IMR-90 (cell line): ENCODE measurements around the gene OSTC. TPM values are rescaled to one million over a fixed set of nuclear protein-coding genes. Genes with fewer than 3 reads are reported as not detected.

Experiments
- ATAC-seq: fragments of 200-7000 bp; cut with Tn5 transposase; 2 replicates; pipeline ENCODE4 v1.9.1; 2020; ENCODE audit warnings: low read depth, mild to moderate bottlenecking, moderate library complexity
- BruUV-seq: library from RNA; stranded (reverse); fragments of 400-500 nt; replicated peaks from 2 replicates; lab custom pipeline; 2021; lab: Mats Ljungman, UMichigan
- CTCF ChIA-PET: fragments of 300-600 bp; formaldehyde crosslinking; extraction: SDS; loops from one replicate; lab custom pipeline; 2021; ENCODE audit warnings: antibody characterized with exemption; lab: Yijun Ruan, JAX
- POLR2A ChIA-PET: fragments of 300-600 bp; sonication (Branson Sonifier 250); formaldehyde crosslinking; loops from one replicate; lab custom pipeline; 2022; ENCODE audit warnings: antibody characterized with exemption; ENCODE audit not compliant: unreplicated experiment; lab: Charles Lee
- DNase-seq: peaks from one replicate; pipeline ENCODE4 v3.0.0; 2013
- H2AFZ ChIP-seq: replicated peaks from 2 replicates; pipeline ENCODE3; 2013; ENCODE audit warnings: low read length, mild to moderate bottlenecking; ENCODE audit not compliant: poor library complexity
- H2AK5ac ChIP-seq: 2 replicates; pipeline ENCODE4 v1.6.1; 2013; ENCODE audit warnings: low read depth, low read length, inconsistent platforms
- H2AK9ac ChIP-seq: replicated peaks from 2 replicates; pipeline ENCODE3; 2013; ENCODE audit warnings: mild to moderate bottlenecking, low read depth, low read length, moderate library complexity; ENCODE audit not compliant: poor library complexity
- H2BK120ac ChIP-seq: 2 replicates; pipeline ENCODE4 v1.6.1; 2013; ENCODE audit warnings: low read depth, low read length, inconsistent platforms
- H2BK15ac ChIP-seq: 3 replicates; pipeline ENCODE4 v1.6.1; 2013; ENCODE audit warnings: low read depth, low read length, inconsistent platforms
- H2BK20ac ChIP-seq: 2 replicates; pipeline ENCODE4 v1.6.1; 2013; ENCODE audit warnings: low read depth, mild to moderate bottlenecking, inconsistent platforms, low read length, moderate library complexity
- H2BK5ac ChIP-seq: 2 replicates; pipeline ENCODE4 v1.6.1; 2013; ENCODE audit warnings: mild to moderate bottlenecking, low read depth, low read length, inconsistent platforms; ENCODE audit not compliant: poor library complexity, severe bottlenecking
- H3K14ac ChIP-seq: replicated peaks from 2 replicates; pipeline ENCODE4 v1.6.1; 2013; ENCODE audit warnings: low read depth, low read length, inconsistent platforms
- H3K18ac ChIP-seq: 2 replicates; pipeline ENCODE4 v1.6.1; 2013; ENCODE audit warnings: low read depth, low read length, control low read depth
- H3K23ac ChIP-seq: 2 replicates; pipeline ENCODE4 v1.6.1; 2013; ENCODE audit warnings: low read depth, low read length, inconsistent platforms
- H3K27ac ChIP-seq: 2 replicates; pipeline ENCODE4 v1.5.1; 2013; ENCODE audit warnings: mild to moderate bottlenecking, control low read depth, low read length; ENCODE audit not compliant: insufficient read depth
- H3K27me3 ChIP-seq: 2 replicates; pipeline ENCODE4 v1.6.1; 2013; ENCODE audit warnings: low read length; ENCODE audit not compliant: control insufficient read depth, insufficient read depth
- H3K36me3 ChIP-seq: 2 replicates; pipeline ENCODE4 v1.6.1; 2013; ENCODE audit warnings: low read length, mixed read lengths; ENCODE audit not compliant: control insufficient read depth, insufficient read depth
- H3K4ac ChIP-seq: 2 replicates; pipeline ENCODE4 v1.6.1; 2013; ENCODE audit warnings: low read depth, low read length, inconsistent platforms
- H3K4me1 ChIP-seq: 2 replicates; pipeline ENCODE4 v1.6.1; 2013; ENCODE audit warnings: low read length, mixed read lengths; ENCODE audit not compliant: control insufficient read depth, insufficient read depth
- H3K4me2 ChIP-seq: 2 replicates; pipeline ENCODE4 v1.6.1; 2013; ENCODE audit warnings: low read depth, mild to moderate bottlenecking, control low read depth, low read length, moderate library complexity
- H3K4me3 ChIP-seq: 2 replicates; pipeline ENCODE4 v1.5.1; 2013; ENCODE audit warnings: low read depth, mild to moderate bottlenecking, control low read depth, low read length, moderate library complexity; ENCODE audit not compliant: insufficient read depth
- H3K56ac ChIP-seq: 2 replicates; pipeline ENCODE4 v1.6.1; 2013; ENCODE audit warnings: low read length, inconsistent platforms; ENCODE audit not compliant: insufficient read depth; ENCODE audit errors: extremely low read depth
- H3K79me1 ChIP-seq, 2 experiments: 2 replicates each; pipeline ENCODE4 v1.6.1; 2013; ENCODE audit warnings: low read length in 2 of 2, inconsistent platforms in 1 of 2, low read depth in 1 of 2
- H3K9ac ChIP-seq: 2 replicates; pipeline ENCODE4 v1.6.1; 2013; ENCODE audit warnings: low read depth, low read length, control low read depth
- H3K9me1 ChIP-seq: 2 replicates; pipeline ENCODE4 v1.6.1; 2013; ENCODE audit warnings: low read length, inconsistent platforms; ENCODE audit not compliant: insufficient read depth
- H3K9me3 ChIP-seq: 2 replicates; pipeline ENCODE4 v1.6.1; 2013; ENCODE audit warnings: low read length; ENCODE audit not compliant: control insufficient read depth, insufficient read depth
- H4K20me1 ChIP-seq: 2 replicates; pipeline ENCODE4 v1.6.1; 2013; ENCODE audit warnings: low read length, inconsistent platforms; ENCODE audit not compliant: insufficient read depth
- H4K5ac ChIP-seq: 2 replicates; pipeline ENCODE4 v1.6.1; 2013; ENCODE audit warnings: mild to moderate bottlenecking, low read depth, low read length, control low read depth
- H4K8ac ChIP-seq, 2 experiments: 2 replicates each; pipeline ENCODE4 v1.6.1; 2013; ENCODE audit warnings: low read depth in 2 of 2, low read length in 2 of 2, control low read depth in 1 of 2, inconsistent platforms in 1 of 2
- H4K91ac ChIP-seq: 2 replicates; pipeline ENCODE4 v1.6.1; 2013; ENCODE audit warnings: low read depth, low read length, inconsistent platforms; ENCODE audit not compliant: insufficient read depth
- BHLHE40 ChIP-seq: fragments of 150-350 bp; IDR thresholded peaks from 2 replicates; pipeline ENCODE4 v1.6.1; 2016; ENCODE audit warnings: mild to moderate bottlenecking, low read depth, low read length
- CEBPB ChIP-seq: IDR thresholded peaks from 2 replicates; pipeline ENCODE4 v1.6.1; 2012; ENCODE audit warnings: low read depth, low read length, improper control_type of control experiment
- CTCF ChIP-seq: conservative IDR thresholded peaks from 2 replicates; pipeline ENCODE4 v1.5.1; 2012; ENCODE audit warnings: mild to moderate bottlenecking, low read depth, low read length, improper control_type of control experiment
- ELK1 ChIP-seq: fragments of 150-350 bp; IDR thresholded peaks from 2 replicates; pipeline ENCODE4 v1.6.1; 2016; ENCODE audit warnings: low read depth, mild to moderate bottlenecking, low read length, moderate library complexity, borderline replicate concordance
- FOS ChIP-seq: fragments of 150-350 bp; IDR thresholded peaks from 2 replicates; pipeline ENCODE4 v1.6.1; 2016; ENCODE audit warnings: low read depth, low read length
- MAFK ChIP-seq: IDR thresholded peaks from 2 replicates; pipeline ENCODE4 v1.6.1; 2012; ENCODE audit warnings: low read depth, low read length, improper control_type of control experiment
- MAZ ChIP-seq: IDR thresholded peaks from 2 replicates; pipeline ENCODE4 v1.6.1; 2012; ENCODE audit warnings: low read depth, mild to moderate bottlenecking, low read length, improper control_type of control experiment, moderate library complexity, borderline replicate concordance
- MXI1 ChIP-seq: IDR thresholded peaks from 2 replicates; pipeline ENCODE4 v1.6.1; 2012; ENCODE audit warnings: low read depth, mild to moderate bottlenecking, low read length, moderate library complexity, borderline replicate concordance
- NFE2L2 ChIP-seq: fragments of 150-350 bp; IDR thresholded peaks from 2 replicates; pipeline ENCODE4 v1.6.1; 2016; ENCODE audit warnings: low read depth, mild to moderate bottlenecking, low read length
- POLR2A ChIP-seq: IDR thresholded peaks from 2 replicates; pipeline ENCODE4 v1.6.1; 2012; ENCODE audit warnings: mild to moderate bottlenecking, low read depth, low read length
- RCOR1 ChIP-seq: IDR thresholded peaks from 2 replicates; pipeline ENCODE4 v1.6.1; 2012; ENCODE audit warnings: mild to moderate bottlenecking, low read length, improper control_type of control experiment; ENCODE audit not compliant: insufficient replicate concordance
- SMC3 ChIP-seq: fragments of 150-350 bp; IDR thresholded peaks from 2 replicates; pipeline ENCODE4 v1.6.1; 2016; ENCODE audit warnings: low read depth, mild to moderate bottlenecking, antibody characterized with exemption, low read length, moderate library complexity
- USF2 ChIP-seq: fragments of 150-350 bp; IDR thresholded peaks from 2 replicates; pipeline ENCODE4 v1.6.1; 2017; ENCODE audit warnings: mild to moderate bottlenecking, antibody characterized with exemption, low read length, low read depth
- WGBS, 2 experiments: methylation state at CpG; one replicate each; pipeline versions ENCODE4 v1.1.5 to v1.1.7; 2013; ENCODE audit warnings: missing lambda C conversion rate in 2 of 2; ENCODE audit not compliant: insufficient read length in 1 of 2; ENCODE audit errors: extremely low coverage in 2 of 2; 5-methylcytosine and 5-hydroxymethylcytosine counted together
- dilution Hi-C: fragments of 300-500 bp; cut with HindIII; formaldehyde crosslinking; loops from one replicate; pipeline ENCODE4 v1.14.3; 2018; ENCODE audit warnings: low sequenced_read_pairs; ENCODE audit not compliant: unreplicated experiment
- in situ Hi-C: fragments of 300-500 bp; cut with MboI; formaldehyde crosslinking; loops from 3 replicates; pipeline ENCODE4 v1.14.3; 2019; ENCODE audit warnings: low sequenced_read_pairs, inconsistent platforms, mixed read lengths
- intact Hi-C: fragments of 100-400 bp; cut with micrococcal nuclease; formaldehyde crosslinking; loops from 2 replicates; pipeline ENCODE4 v1.10.0; 2022
- polyA plus RNA-seq, 3 experiments: library from polyadenylated mRNA; depleted of rRNA; stranded (reverse); fragments of >200 nt; gene quantifications; 2 replicates each; pipeline ENCODE4 v1.2.3, GENCODE V29; 2012; ENCODE audit warnings: low replicate concordance in 1 of 3
- total RNA-seq: library from RNA; depleted of rRNA; stranded (reverse); fragments of >200 nt; gene quantifications from 2 replicates; pipeline ENCODE4 v1.2.3, GENCODE V29; 2012

OSTC gene
- total and polyA plus RNA-seq, 2 of the 4 experiments (the other 2 are of a cell fraction): 173 to 13,576 TPM

- DNase-seq: no peak
- no peak overlapping the region for H4K91ac ChIP-seq
- no peak for ATAC-seq
- H3K36me3 ChIP-seq: peaks cover 24% of the 10 kb centered on the region
- intact Hi-C loops (no loop called here), dilution Hi-C loops (no loop called here), in situ Hi-C loops (no loop called here)
- H3K4me3 ChIP-seq: no peak overlapping the region
- H3K9ac ChIP-seq: no peak overlapping the region
- H4K8ac ChIP-seq: no peak overlapping the region
- peaks cover 12 to 25% of the 10 kb centered on the region in 2 experiments for H3K79me1 ChIP-seq
- H3K9me3 ChIP-seq: no peaks in the 10 kb centered on the region
- H3K56ac ChIP-seq: no peak overlapping the region
- H2BK5ac ChIP-seq: no peak overlapping the region
- TF ChIP-seq MAFK: no peak
- no peak for TF ChIP-seq NFE2L2
- no peak for TF ChIP-seq ELK1
- TF ChIP-seq RCOR1: no peak
- TF ChIP-seq CTCF: no peak
- TF ChIP-seq BHLHE40: no peak
- TF ChIP-seq MXI1: no peak
- no peak for TF ChIP-seq CEBPB
- TF ChIP-seq SMC3: no peak
- no peak for TF ChIP-seq MAZ
- TF ChIP-seq USF2: no peak
- TF ChIP-seq POLR2A: no peak
- no peak for TF ChIP-seq FOS
- no peak overlapping the region for H2AK5ac ChIP-seq
- H2BK20ac ChIP-seq: no peak overlapping the region
- H3K23ac ChIP-seq: no peak overlapping the region
- no peak overlapping the region for H4K5ac ChIP-seq
- H3K4me1 ChIP-seq: no peaks in the 10 kb centered on the region
- no peak overlapping the region for H3K4ac ChIP-seq
- no TSS peak for BruUV-seq
- H2AFZ ChIP-seq: no peak overlapping the region
- no peak overlapping the region for H3K4me2 ChIP-seq
- H3K18ac ChIP-seq: no peak overlapping the region
- ChIA-PET POLR2A (no interaction called here), CTCF (no interaction called here)
- whole genome bisulfite sequencing, 2 experiments: no CpG with 5 or more reads among the region's 3 CpGs
- no peak overlapping the region for H2BK15ac ChIP-seq
- no peak overlapping the region for H2AK9ac ChIP-seq
- H3K9me1 ChIP-seq: no peaks in the 10 kb centered on the region
- H4K20me1 ChIP-seq: peaks cover 5% of the 10 kb centered on the region; the same call in 1 of the 2 replicates
- no peak overlapping the region for H2BK120ac ChIP-seq
- no peak overlapping the region for H3K14ac ChIP-seq
- no peak overlapping the region for H3K27ac ChIP-seq
- H3K27me3 ChIP-seq: no peaks in the 10 kb centered on the region
These were observed 12.2 kb downstream of the OSTC start for GRCh38 chr4:108662629-108663028.
